NOMO-1 (cell line): ENCODE results near the gene LRP2.
"Not testable (repeated sequence)": the region's sequence is repeated elsewhere in the genome, so short reads cannot be mapped to it uniquely, and the experiment has no call there.

ENCODE experiments used
- DNase-seq, 2 experiments: peaks; one replicate each; lab custom pipeline; 2025; ENCODE audit not compliant: unreplicated experiment in 2 of 2; lab: John Stamatoyannopoulos, UW

LRP2 gene

DNA sequence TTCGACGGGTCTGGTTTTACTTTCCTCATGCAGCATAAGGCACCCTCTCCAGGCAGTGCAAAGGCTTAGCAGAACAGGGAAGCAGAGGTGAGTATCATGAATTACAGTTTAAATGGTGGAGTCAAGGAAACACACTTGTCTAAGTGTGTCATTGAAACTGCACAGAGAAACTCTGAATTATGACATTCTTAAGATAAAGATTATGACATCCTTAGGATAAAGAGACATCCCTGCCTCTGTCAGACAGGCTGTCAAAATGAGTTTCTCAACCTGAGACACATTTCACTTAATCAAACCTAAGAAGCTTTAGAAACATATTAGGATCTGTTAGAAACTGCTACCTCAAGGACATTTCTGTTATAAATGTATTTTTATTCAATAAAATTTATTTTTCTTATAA, 179.8 kb downstream of the LRP2 start:
- peak in 1 of 2 experiments; percentile 15 for DNase-seq

DNA sequence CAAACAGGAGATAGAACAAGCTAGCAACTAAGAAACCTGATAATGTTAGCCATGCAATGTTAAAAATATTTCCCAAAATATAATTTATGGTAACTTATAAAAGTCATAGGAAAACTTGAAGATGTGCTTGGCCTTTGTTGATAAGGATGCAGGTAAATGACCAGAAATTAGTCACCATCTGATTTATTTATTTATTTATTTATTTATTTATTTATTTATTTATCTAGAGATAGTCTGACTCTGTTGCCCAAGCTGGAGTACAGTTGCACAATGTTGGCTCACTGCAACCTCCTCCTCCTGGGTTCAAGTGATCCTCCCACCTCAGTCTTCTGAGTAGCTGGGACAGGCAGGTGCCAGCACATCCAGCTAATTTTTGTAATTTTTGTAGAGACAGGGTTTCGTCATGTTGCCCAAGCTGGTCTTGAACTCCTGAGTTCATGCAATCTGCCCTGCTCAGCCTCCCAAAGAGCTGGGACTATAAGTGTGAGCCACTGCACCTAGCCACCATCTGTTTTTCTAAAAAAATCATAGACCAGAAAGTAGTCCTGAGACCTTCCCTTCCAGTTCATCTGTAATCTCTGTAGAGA, 183.4 kb downstream of the LRP2 start:
- no peak for DNase-seq

DNA sequence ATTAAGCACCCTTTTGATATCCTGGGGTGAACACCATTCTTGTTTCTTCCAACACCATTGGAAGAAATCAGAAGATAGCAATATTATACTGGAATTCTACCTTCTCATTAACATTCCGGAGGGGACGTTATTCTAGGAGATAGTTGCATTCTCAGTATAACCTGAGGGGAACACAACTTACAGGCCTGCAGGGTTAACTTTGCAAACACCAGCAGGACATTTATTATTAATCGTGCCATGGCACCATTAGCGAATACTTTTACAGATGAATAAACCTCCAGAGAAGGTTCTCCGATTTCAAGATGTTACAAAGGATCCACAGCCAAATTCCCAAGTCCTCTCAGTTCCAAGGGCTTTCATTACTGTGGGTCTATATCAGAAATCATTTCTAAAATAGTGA, 184.0 kb downstream of the LRP2 start:
- no peak for DNase-seq

DNA sequence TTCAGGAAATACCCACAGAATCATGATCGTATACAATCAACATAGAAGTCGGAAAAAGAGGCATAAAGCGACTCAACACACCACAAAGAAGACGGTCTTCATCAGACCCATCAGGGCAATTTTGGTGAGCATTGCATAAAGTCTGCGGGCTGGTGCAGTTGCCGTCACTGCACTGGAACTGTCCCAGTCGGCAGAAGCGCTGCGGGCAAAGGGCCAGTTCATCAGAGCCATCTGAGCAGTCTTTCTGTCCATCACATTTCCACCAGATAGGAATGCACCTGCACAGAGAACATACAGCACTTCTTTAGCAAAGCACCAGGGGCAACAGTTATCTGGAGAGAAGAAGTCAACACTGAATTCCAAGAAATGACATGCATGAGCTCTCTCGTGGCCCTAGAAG, 187.2 kb downstream of the LRP2 start:
- no peak for DNase-seq

DNA sequence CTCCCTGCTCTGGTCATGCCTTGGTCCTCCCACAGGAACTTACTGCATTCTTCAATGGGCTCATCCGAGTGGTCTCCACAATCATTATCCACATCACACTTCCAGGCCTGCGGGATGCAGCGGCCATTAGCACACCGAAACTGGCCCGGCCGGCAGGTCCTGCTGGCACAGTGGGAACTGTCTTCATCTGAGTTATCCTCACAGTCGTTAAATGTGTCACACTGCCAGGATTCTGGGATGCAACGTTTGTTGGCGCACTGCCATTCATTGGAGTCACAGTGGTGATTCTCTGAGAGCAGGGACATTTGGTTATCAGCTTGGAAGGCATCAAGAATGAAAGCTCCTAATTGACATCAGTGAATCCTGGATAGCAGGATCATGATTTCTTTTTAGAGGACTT, 188.5 kb downstream of the LRP2 start:
- no peak for DNase-seq

DNA sequence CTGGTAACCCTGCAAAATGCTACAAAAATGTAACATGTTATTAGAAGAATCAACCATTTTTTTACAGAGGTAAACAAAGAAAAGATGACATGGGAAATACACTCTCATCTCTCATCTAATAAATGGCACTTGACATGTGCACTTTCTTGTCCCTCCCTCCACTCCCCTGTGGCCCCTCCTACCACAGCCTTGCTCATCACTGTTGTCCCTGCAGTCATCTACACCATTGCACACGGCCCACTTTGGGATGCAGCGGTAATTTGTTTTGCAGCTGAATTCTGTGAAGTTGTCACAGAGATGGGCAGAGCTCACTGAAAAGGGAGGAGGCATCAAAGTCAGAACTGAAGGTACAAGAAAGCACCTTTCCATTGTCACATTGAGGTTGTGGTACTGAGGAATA, 189.4 kb downstream of the LRP2 start:
- no peak for DNase-seq

DNA sequence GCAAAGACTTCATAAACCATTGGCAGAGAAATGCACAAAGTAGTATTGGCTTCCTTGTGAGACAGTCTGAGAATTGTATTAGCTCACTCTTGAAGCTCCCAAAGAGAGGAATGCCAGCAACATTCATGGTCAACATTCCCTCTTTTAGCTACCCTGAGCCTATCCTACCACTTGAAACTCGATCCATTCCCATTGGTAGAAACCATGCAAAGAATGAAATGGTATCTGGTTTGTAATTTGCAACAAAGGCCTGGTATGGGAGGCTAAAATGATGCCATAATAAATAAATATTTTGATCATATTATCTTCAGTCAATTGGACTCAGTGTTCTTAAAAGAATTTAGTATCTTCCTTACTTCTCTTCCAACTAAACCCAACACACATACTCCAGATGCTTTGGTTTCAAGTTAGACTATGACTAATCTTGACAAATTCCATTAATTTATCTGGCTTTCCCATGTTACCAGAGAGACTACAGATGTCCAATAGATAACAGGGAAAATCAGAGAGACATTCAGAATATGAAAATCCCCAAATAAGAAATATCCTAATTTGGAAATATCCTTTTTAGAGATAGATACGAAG, 190.1 kb downstream of the LRP2 start:
- DNase-seq = no peak

DNA sequence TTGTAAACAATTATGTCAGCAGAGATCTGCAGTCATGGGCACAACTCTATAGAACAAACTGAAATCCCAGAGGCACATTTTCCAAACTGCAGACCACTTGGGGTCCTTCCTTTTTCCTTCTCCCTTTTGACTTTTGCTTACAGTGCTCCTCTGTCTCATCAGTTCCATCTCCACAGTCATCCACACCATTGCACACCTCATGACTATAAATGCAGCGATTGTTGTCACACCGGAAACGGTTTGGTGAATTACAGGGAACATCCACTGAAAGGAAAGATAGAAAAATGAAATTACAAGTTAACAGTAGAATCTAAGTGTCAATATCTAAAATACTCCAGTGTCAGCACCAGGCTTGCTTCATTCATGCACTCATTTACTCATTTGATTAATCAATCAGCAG, 196.5 kb downstream of the LRP2 start:
- DNase-seq = no peak

DNA sequence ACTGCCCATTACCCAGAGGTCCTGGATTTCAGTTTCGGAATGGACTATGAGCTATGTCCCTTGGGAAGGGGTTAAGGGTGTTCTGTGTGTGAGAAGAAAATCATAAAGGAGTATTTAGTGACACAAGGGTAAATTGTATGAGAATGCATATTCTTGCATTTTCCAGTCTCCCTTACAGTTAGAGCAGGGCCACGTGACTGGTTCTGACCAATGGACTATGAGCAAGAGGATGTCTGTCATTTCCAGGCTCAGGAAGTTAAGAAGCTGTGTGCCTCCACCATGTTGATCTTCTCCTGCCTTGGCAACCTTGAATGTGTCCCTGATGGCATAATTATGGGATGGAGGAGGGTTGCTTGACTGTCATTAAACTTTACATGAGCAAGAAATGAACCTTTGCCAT, 198.0 kb downstream of the LRP2 start:
- DNase-seq = no peak

DNA sequence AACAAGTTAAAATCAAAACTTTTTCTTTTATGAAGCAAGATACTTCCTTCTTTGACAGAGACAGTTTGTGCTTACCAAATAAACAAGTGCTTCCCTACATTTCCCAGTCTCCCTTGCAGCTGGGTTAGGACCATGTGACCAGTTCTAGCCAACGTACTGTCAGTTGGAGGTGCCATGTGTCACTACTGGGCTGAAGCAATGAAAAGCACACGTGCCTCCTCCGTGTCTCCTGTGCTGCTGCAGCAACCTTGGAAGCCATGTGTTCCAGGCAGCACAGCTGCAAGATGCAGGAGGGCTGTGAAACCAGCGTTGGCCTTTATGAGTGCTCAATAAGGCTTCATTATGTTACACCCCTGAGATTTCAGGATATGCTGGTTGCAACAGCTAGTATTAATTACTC, 199.7 kb downstream of the LRP2 start:
- DNase-seq = no peak

DNA sequence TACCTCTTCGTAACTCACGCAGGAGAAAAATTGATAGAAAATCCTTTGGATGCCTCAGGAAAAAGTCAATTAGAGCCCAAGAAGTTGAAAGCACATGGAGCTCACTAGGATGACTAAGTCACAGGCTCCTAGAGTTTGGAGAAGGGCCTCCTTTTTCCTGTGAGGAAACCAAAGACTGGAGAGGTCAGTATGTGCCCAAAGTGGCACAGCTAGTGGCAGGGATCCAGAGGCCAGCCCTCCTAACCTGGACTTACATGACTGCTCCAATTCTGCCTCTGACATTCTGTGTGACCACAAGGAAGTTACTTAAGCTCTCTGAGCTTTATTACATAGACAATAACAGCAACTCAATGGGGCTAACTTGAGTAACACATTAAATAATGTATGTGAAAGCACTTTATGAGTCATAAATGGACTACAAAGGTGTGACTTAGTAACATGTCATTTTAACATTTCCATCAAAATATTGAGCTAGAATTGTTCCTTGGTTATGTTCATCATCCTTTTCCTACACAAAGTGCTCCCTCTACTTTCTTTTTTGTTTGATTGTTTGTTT, 201.3 kb downstream of the LRP2 start:
- no peak for DNase-seq

DNA sequence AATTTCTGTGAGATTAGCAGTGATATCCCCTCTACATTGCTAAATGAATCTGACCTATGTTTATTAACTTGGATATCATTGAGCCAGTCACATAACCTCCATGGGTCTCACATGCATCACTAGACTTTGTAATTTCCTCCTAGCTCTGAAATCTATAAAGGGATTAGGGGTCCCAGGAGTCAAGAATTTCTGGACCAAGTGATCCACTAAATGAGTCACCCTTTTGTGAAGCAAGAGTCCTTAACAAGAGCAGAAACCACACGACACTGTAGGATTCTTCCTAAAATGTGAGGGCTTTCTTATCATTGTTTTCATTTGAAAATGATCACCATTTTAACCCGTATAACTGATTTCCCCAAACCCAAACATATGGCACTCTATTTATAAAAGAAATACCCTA, 202.6 kb downstream of the LRP2 start:
- no peak for DNase-seq

DNA sequence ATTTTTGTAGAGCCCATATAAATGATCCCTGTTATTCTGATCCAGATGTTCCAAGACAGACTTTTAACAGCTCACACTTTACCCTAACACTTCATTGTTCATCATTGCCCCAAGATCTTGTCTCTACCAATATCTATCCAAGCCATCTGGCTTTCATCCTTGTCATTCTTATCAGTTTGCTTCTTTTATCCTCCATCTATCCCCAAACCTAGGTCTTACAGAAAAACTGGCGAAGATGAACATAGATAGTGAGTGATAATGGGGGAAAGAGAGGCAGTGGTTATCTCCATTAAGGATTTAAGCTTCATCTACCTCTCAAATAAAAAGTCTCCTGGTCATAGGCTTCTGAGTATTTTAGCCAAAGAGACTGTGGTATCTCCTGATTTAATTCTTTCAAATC, 203.5 kb downstream of the LRP2 start:
- no peak for DNase-seq

DNA sequence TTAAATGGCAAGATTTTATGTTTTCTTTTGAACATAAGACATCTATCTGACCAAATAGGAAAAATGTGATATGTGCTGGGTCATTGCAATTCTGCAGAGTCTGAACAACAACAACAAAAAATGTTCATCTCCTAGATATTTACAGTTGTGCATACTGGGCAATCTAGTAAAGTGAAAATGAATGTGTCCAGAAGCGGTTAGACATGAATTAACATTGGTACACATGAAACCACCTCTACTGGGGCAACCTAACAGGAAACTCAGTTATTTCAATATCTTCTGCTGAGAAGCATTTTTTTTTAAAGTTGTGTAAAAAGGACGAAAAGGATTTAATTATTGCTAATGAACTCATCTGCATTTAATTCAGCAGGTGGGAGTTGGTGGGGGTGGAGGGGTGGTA, 216.1 kb downstream of the LRP2 start:
- no peak for DNase-seq

DNA sequence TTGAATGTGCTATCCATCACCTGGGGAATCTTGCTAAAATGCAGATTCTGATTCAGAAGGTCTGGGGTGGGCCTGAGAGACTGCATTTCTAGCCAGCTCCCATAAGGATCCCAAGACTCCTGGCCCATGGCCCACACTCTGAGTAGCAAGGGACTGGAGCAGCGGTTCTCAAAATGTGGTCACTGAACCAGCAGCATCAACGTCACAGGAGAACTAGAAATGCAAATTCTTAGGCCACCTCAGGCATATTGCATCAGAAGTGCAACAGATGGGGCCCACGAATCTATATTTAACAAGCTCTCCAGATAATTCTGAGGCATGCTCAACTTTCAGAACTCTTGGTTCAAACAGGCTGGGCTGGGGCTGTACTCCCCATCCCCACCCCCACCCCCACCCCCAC, 218.3 kb downstream of the LRP2 start:
- DNase-seq = peak; percentile 30 to 53

DNA sequence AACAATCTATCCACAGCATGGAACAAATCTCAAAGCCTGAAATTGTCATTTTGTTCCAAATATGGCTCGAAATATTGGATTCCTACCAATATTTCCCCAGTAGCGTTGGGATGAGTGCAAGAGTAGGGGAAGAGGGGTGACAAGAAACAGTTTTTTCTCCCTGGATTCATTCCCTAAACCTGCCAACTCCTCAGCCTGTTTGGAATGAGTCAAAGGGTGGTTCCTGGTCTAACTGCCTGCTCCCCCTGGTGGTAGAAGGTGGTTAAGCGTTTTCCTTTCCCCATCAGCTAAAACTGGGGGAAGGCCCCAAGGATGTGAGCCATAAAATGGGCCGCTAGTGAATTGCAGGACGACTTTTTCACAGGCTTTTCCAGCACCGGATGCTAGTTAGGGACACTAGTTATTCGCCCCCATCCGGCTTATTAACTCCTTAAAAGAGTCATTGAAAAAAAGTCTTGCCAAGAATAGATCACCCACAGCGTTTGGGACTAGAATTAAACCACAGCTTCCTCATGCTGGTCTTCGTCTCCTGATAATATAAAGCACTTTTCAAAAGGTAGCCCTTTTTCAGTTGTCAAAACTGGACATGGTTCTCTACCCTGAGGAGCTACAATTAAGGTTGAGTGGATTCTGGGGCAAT, 220.5 kb downstream of the LRP2 start:
- DNase-seq = peak; percentile 13 to 69

DNA sequence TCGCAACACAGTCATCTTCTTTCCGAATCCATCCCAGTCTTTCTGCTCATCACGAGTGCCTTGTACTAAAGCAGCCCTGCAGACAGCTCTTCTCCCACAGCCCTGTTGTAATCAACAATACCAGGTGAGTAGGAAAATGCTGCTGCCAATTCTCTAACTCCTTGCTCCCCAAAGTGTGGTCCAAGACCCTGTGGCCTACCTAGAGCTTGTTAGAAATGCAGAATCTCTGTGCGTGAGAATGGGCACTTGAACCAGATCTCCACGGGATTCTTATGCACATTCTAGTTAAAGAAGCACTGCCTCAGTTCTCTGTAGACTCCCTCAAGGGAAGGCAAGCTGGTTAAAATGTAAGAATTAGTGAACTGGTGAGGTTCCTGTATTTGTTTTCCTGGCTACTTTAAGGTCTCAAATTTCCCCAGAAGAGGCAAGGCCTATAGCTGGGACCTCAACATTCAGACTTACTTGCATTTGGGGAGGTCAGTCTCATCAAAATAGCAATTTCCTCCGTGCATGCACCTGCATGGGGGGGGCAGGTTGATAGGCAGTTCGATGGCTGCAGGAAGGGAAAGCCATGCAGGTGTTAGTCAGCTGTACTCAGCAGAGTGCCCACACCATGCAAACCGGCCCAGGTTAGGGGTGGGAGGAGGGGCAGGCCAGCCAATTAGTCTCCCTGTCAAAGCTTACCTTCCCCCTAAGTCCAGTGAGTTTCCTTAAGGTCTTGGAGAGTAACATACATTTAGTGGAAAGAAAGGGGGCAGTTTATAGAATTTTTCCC, 222.2 kb downstream of the LRP2 start:
- no peak for DNase-seq

DNA sequence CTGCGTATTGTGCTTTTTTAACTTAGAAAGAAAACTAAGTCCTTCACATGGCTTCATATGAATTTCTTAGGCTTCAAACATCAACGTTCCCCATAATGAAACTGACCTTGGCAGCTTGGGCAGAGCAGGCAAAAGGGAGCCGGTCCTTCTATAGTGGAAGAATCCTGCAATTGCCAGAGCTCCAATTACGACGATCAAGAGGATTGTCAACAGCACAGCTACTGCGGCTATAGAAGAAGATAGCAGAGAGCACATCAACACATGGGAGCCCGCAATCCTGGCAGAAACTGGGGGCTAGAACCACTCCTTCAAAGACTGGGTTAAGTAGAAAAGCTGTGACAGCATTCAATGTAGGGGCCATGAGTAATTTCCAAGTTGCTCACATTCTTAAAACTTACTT, 223.2 kb downstream of the LRP2 start:
- no peak for DNase-seq

DNA sequence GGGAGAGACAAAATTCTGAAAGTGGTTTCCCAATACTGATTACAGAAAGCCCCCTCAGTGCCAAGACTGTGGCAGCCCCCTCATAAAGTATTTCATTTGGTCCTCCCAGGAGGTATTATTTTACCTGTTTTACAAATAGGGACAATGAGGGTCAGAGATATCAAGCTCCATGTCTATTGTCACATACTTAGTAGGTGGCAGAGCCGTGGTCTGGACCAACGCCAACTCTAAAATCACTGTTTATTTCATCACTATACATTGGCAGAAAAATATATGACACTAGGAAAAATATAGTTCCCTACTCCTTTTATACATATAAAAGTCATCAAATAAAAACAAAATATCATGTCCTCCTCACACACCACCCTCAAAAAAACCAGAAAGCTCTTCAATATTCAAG, 224.4 kb downstream of the LRP2 start:
- no peak for DNase-seq

DNA sequence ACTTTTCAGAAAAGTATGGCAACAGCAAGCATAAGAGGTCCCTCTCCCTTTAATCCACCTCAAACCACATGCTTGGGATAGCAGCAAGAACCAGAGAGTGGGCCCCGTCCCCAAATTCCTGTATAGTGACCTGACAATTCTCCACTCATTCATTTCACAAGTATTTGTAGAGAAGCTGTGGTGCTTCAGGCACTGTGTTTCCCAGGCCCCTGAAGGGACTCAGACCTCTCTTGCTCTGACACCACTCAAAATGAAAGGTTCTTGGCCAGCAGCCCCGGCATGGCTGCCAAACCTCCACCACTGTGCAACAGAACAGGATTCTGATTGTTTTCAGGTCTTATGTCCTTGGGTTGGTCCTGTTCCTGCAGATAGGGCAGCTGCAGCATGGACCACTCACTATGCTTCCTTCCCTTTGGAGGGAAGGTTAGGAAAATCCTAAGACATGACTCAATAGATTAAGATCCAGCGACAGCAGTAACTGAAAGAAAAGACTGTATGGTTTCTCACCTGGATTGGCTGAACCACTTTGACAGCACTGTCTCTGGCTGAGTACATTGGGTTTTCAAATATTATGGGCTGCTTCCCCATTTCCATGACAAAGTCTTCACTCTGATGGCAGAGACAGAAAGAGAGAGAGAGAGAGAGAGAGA, 225.3 kb downstream of the LRP2 start:
- no peak for DNase-seq

DNA sequence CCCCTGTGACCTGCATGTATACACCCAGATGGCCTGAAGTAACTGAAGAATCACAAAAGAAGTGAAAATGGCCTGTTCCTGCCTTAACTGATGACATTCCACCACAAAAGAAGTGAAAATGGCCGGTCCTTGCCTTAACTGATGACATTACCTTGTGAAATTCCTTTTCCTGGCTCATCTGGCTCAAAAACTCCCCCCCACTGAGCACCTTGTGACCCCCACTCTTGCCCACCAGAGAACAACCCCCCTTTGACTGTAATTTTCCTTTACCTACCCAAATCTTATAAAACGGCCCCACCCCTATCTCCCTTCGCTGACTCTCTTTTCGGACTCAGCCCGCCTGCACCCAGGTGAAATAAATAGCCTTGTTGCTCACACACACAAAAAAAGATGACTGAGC, 225.9 kb downstream of the LRP2 start:
- DNase-seq = not testable (repeated sequence)
